Fibroblast of lung (primary cell): ENCODE results near the gene MPC1. TPM values are rescaled to one million over a fixed set of nuclear protein-coding genes. Genes with fewer than 3 reads are reported as not detected.
"Not testable (repeated sequence)": the region's sequence is repeated elsewhere in the genome, so short reads cannot be mapped to it uniquely, and the experiment has no call there.

Experiments
- DNase-seq, 2 donors: peaks; one replicate each; pipeline versions ENCODE4 v3.0.0 to v3.0.0-alpha.2; 2010; ENCODE audit warnings: low read depth in 2 of 2
- H2AFZ ChIP-seq: 2 replicates; pipeline ENCODE4 v1.5.1; 2012; ENCODE audit warnings: low read length, control low read depth, inconsistent platforms
- H3K27ac ChIP-seq: 2 replicates; pipeline ENCODE4 v1.5.1; 2011; ENCODE audit warnings: low read length, control low read depth; ENCODE audit not compliant: insufficient read depth
- H3K27me3 ChIP-seq: 2 replicates; pipeline ENCODE4 v1.5.1; 2011; ENCODE audit warnings: mild to moderate bottlenecking, low read length; ENCODE audit not compliant: control insufficient read depth, insufficient read depth
- H3K36me3 ChIP-seq: 2 replicates; pipeline ENCODE4 v1.5.1; 2011; ENCODE audit warnings: low read length; ENCODE audit not compliant: control insufficient read depth, insufficient read depth
- H3K4me1 ChIP-seq: 2 replicates; pipeline ENCODE4 v1.5.1; 2011; ENCODE audit warnings: low read length; ENCODE audit not compliant: control insufficient read depth, insufficient read depth; ENCODE audit errors: extremely low read depth
- H3K4me2 ChIP-seq: 2 replicates; pipeline ENCODE4 v1.5.1; 2011; ENCODE audit warnings: low read length, control low read depth; ENCODE audit not compliant: insufficient read depth; ENCODE audit errors: extremely low read depth
- H3K4me3 ChIP-seq, 4 experiments: fragments of 200-600 bp in 1 of 4; sonication (generic) in 1 of 4; replicated peaks in 1 of 4; 2 replicates each; pipeline ENCODE4 v1.5.1; 2011 to 2016; ENCODE audit warnings: low read length in 4 of 4, low read depth in 3 of 4, mild to moderate bottlenecking in 3 of 4, control low read depth in 2 of 4, inconsistent platforms in 1 of 4, mixed read lengths in 1 of 4; ENCODE audit not compliant: insufficient read depth in 1 of 4; ENCODE audit errors: control extremely low read depth in 1 of 4
- H3K79me2 ChIP-seq: 2 replicates; pipeline ENCODE4 v1.5.1; 2012; ENCODE audit warnings: mild to moderate bottlenecking, low read length, inconsistent platforms; ENCODE audit not compliant: control insufficient read depth, insufficient read depth
- H3K9ac ChIP-seq: 2 replicates; pipeline ENCODE4 v1.5.1; 2011; ENCODE audit warnings: mild to moderate bottlenecking, low read length, control low read depth; ENCODE audit not compliant: insufficient read depth
- H3K9me3 ChIP-seq: 2 replicates; pipeline ENCODE4 v1.5.1; 2012; ENCODE audit warnings: low read depth, low read length; ENCODE audit not compliant: control insufficient read depth, insufficient read depth
- H4K20me1 ChIP-seq: 2 replicates; pipeline ENCODE4 v1.5.1; 2011; ENCODE audit warnings: low read length; ENCODE audit not compliant: control insufficient read depth, insufficient read depth; ENCODE audit errors: extremely low read depth
- EZH2 ChIP-seq: IDR thresholded peaks from 2 replicates; pipeline ENCODE4 v1.5.1; 2012; ENCODE audit warnings: low read length, control low read depth, mild to moderate bottlenecking; ENCODE audit errors: missing control alignments
- polyA plus RNA-seq, 2 donors: library from polyadenylated mRNA; depleted of rRNA in 1 of 2; stranded (reverse) in 1 of 2; unstranded in 1 of 2; fragments of >200 nt; gene quantifications; 2 replicates each; pipeline ENCODE4 v1.2.1, GENCODE V29; 2011 to 2012; ENCODE audit warnings: missing spikeins in 1 of 2
- total RNA-seq: library from RNA; depleted of rRNA; stranded (reverse); fragments of >200 nt; gene quantifications from 2 replicates; pipeline ENCODE4 v1.2.1, GENCODE V29; 2014
- TF ChIP-seq, protein P1 (sequence below), 2 donors: IDR thresholded peaks in 1 of 2; conservative IDR thresholded peaks in 1 of 2; 1 replicate in 1 of 2; 2 replicates in 1 of 2; pipeline ENCODE4 v1.5.1; 2011 to 2012; ENCODE audit warnings: low read length in 2 of 2, control low read depth in 1 of 2, inconsistent platforms in 1 of 2, low read depth in 1 of 2, mild to moderate bottlenecking in 1 of 2

Gene MPC1
- total and polyA plus RNA-seq, 2 donors (not counting 1 experiment from before 2014, with no cell fraction given) = 19.3 to 28.7 TPM

GRCh38 chr6:166393535-166393823 is 10.7 kb upstream of the MPC1 start:
- H3K4me1 ChIP-seq = no peaks in the 10 kb centered on the region
- no peak for DNase-seq
- no peak overlapping the region for H2AFZ ChIP-seq
- peaks cover 5% of the 10 kb centered on the region for H3K27me3 ChIP-seq
- H3K36me3 ChIP-seq = no peaks in the 10 kb centered on the region
- no peak for TF ChIP-seq EZH2
- TF ChIP-seq, protein P1, sequence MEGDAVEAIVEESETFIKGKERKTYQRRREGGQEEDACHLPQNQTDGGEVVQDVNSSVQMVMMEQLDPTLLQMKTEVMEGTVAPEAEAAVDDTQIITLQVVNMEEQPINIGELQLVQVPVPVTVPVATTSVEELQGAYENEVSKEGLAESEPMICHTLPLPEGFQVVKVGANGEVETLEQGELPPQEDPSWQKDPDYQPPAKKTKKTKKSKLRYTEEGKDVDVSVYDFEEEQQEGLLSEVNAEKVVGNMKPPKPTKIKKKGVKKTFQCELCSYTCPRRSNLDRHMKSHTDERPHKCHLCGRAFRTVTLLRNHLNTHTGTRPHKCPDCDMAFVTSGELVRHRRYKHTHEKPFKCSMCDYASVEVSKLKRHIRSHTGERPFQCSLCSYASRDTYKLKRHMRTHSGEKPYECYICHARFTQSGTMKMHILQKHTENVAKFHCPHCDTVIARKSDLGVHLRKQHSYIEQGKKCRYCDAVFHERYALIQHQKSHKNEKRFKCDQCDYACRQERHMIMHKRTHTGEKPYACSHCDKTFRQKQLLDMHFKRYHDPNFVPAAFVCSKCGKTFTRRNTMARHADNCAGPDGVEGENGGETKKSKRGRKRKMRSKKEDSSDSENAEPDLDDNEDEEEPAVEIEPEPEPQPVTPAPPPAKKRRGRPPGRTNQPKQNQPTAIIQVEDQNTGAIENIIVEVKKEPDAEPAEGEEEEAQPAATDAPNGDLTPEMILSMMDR (conservative IDR thresholded peaks at IDR 0.05 in 1 of 2, IDR thresholded peaks at IDR 0.05 in 1 of 2; ENCODE audit: low read depth in 1 of 2, low read length in 2 of 2) = no peak
- H3K9ac ChIP-seq = no peak overlapping the region
- H3K4me3 ChIP-seq = no peak overlapping the region
- no peak overlapping the region for H3K27ac ChIP-seq
- no peaks in the 10 kb centered on the region for H3K79me2 ChIP-seq
- no peaks in the 10 kb centered on the region for H4K20me1 ChIP-seq
- H3K9me3 ChIP-seq = no peaks in the 10 kb centered on the region
- H3K4me2 ChIP-seq = no peak overlapping the region

- not testable (repeated sequence) for H3K79me2 ChIP-seq, H3K9ac ChIP-seq, H2AFZ ChIP-seq, H3K4me3 ChIP-seq, H3K27me3 ChIP-seq, H3K27ac ChIP-seq, H3K36me3 ChIP-seq, H3K4me2 ChIP-seq, H3K9me3 ChIP-seq, DNase-seq, H3K4me1 ChIP-seq, H4K20me1 ChIP-seq
Observed at GRCh38 chr6:166392755-166393534, 10.2 kb upstream of the MPC1 start.

- DNase-seq = no peak
- no peaks in the 10 kb centered on the region for H3K79me2 ChIP-seq
- H3K4me1 ChIP-seq = no peaks in the 10 kb centered on the region
- no peak overlapping the region for H2AFZ ChIP-seq
- H3K4me3 ChIP-seq = no peak overlapping the region
- H3K9ac ChIP-seq = no peak overlapping the region
- H4K20me1 ChIP-seq = no peaks in the 10 kb centered on the region
- peaks cover under 1% of the 10 kb centered on the region for H3K27me3 ChIP-seq
- H3K36me3 ChIP-seq = no peaks in the 10 kb centered on the region
- no peaks in the 10 kb centered on the region for H3K9me3 ChIP-seq
- H3K4me2 ChIP-seq = no peak overlapping the region
- TF ChIP-seq, protein P1 (conservative IDR thresholded peaks at IDR 0.05 in 1 of 2, IDR thresholded peaks at IDR 0.05 in 1 of 2; ENCODE audit: low read depth in 1 of 2, low read length in 2 of 2) = no peak
- TF ChIP-seq EZH2 = no peak
- H3K27ac ChIP-seq = no peak overlapping the region
Observed at GRCh38 chr6:166389119-166389518, 6.4 kb upstream of the MPC1 start.
